Measurements from ENCODE around the gene ZNF814.

Gene ZNF814

DNA sequence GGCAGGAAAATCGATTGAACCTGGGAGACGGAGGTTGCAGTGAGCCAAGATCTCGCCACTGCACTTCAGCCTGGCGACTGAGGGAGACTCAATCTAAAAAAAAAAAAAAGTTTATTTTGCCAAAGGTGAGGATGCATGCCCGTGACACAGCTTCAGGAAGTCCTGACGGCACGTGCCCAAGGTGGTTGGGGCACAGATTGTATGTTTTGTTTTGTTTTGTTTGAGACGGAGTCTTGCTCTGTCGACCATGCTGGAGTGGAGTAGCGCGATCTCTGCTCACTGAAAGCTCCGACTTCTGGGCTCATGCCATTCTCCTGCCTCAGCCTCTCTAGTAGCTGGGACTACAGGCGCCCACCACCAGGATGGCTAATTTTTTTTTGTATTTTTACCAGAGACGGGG, 70.9 kb downstream of the ZNF814 start:
- Histone ChIP-seq H3K4me3 (ENCODE audit: low read length) (no peak overlapping the region), H3K36me3 (replicated peaks; ENCODE audit: insufficient read depth, low read length) (no peaks in the 10 kb centered on the region), H3F3A (ENCODE audit: insufficient read depth, low read length) (no peaks in the 10 kb centered on the region; the same call in 1 of the 2 replicates), H3K4me2 (ENCODE audit: low read depth, low read length) (no peak overlapping the region), H3K9ac (ENCODE audit: low read length) (no peak overlapping the region), H3K9me2 (replicated peaks; ENCODE audit: insufficient read depth, low read length) (no peaks in the 10 kb centered on the region), H3K9me3 (replicated peaks; ENCODE audit: insufficient read depth, low read length) (no peaks in the 10 kb centered on the region), H3K27ac (ENCODE audit: low read length) (no peak overlapping the region), H4K20me1 (ENCODE audit: insufficient read depth, low read length) (no peaks in the 10 kb centered on the region), H3K79me2 (ENCODE audit: low read length) (peaks cover 45% of the 10 kb centered on the region), H3K4me1 (ENCODE audit: low read length) (no peaks in the 10 kb centered on the region), H3K27me3 (replicated peaks; ENCODE audit: insufficient read depth, low read length) (no peaks in the 10 kb centered on the region), H2AFZ (ENCODE audit: low read length) (no peak overlapping the region)
- TF ChIP-seq, protein P1, sequence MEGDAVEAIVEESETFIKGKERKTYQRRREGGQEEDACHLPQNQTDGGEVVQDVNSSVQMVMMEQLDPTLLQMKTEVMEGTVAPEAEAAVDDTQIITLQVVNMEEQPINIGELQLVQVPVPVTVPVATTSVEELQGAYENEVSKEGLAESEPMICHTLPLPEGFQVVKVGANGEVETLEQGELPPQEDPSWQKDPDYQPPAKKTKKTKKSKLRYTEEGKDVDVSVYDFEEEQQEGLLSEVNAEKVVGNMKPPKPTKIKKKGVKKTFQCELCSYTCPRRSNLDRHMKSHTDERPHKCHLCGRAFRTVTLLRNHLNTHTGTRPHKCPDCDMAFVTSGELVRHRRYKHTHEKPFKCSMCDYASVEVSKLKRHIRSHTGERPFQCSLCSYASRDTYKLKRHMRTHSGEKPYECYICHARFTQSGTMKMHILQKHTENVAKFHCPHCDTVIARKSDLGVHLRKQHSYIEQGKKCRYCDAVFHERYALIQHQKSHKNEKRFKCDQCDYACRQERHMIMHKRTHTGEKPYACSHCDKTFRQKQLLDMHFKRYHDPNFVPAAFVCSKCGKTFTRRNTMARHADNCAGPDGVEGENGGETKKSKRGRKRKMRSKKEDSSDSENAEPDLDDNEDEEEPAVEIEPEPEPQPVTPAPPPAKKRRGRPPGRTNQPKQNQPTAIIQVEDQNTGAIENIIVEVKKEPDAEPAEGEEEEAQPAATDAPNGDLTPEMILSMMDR (IDR thresholded peaks at IDR 0.05; ENCODE audit: low read length): no peak
- TF ChIP-seq EZH2phosphoT487 (IDR thresholded peaks at IDR 0.05; ENCODE audit: low read length) (no peak), EZH2 (optimal IDR thresholded peaks at IDR 0.05; ENCODE audit: low read depth, low read length) (no peak)
- DNase-seq: no peak

DNA sequence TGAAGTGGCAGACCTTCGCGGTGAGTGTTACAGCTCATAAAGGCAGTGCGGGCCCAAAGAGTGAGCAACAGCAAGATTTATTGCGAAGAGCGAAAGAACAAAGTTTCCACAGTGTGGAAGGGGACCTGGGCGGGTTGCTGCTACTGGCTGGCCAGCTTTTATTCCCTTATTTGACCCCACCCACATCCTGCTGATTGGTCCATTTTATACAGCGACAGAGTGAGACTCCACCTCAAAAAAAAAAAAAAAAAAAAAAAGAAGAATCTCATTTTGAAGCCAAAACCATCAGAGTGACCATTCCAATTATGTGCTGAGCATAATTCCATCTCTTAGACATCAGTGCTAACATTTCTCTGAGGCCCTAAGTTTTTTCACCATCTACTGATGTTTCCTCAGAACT, 72.2 kb downstream of the ZNF814 start:
- Histone ChIP-seq H3K4me1 (ENCODE audit: low read length) (no peaks in the 10 kb centered on the region), H3K36me3 (replicated peaks; ENCODE audit: insufficient read depth, low read length) (no peaks in the 10 kb centered on the region), H3F3A (ENCODE audit: insufficient read depth, low read length) (no peaks in the 10 kb centered on the region; the same call in 1 of the 2 replicates), H3K9me2 (replicated peaks; ENCODE audit: insufficient read depth, low read length) (no peaks in the 10 kb centered on the region), H3K4me2 (ENCODE audit: low read depth, low read length) (no peak overlapping the region), H3K4me3 (ENCODE audit: low read length) (no peak overlapping the region), H3K9ac (ENCODE audit: low read length) (no peak overlapping the region), H3K27ac (ENCODE audit: low read length) (no peak overlapping the region), H4K20me1 (ENCODE audit: insufficient read depth, low read length) (no peaks in the 10 kb centered on the region), H3K27me3 (replicated peaks; ENCODE audit: insufficient read depth, low read length) (no peaks in the 10 kb centered on the region), H3K9me3 (replicated peaks; ENCODE audit: insufficient read depth, low read length) (no peaks in the 10 kb centered on the region), H3K79me2 (ENCODE audit: low read length) (peaks cover 36% of the 10 kb centered on the region), H2AFZ (ENCODE audit: low read length) (no peak overlapping the region)
- no peak for DNase-seq
- TF ChIP-seq, protein P1 (IDR thresholded peaks at IDR 0.05; ENCODE audit: low read length): no peak
- TF ChIP-seq EZH2 (optimal IDR thresholded peaks at IDR 0.05; ENCODE audit: low read depth, low read length) (no peak), EZH2phosphoT487 (IDR thresholded peaks at IDR 0.05; ENCODE audit: low read length) (no peak)

DNA sequence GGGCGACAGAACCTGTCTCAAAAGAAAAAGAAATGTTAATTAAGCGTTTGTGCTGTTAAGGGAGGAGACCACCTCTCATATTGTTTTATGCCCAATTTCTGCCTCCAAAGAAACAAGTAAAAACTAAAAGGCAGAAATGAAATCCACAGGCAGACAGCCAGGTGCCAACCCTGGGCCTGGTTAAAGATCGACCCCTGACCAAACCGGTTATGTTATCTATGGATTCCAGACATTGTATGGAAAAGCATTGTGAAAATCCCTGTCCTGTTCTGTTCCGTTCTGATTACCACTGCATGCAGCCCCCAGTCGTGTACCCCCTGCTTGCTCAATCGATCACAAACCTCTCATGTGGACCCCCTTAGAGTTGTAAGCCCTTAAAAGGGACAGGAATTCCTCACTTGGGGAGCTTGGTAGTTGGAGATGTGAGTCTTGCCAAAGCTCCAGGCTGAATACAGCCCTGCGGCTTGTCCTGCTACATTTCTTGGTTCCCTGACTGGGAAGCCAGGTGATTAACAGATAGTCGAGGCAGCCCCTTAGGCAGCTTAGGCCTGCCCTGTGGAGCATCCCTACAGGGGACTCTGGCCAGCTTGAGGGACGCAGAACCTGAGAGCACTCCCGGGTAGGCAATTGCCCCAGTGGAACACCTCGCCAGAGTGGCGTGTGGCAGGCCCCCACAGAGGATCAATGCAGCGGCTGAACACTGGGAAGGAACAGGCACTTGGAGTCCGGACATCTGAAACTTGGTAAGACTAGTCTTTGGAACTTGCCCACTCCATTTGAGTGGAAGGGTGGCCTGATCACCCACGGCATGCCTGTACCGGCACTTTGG, 73.4 kb downstream of the ZNF814 start:
- no peaks in the 10 kb centered on the region for H3K9me2 ChIP-seq (replicated peaks; ENCODE audit: insufficient read depth, low read length)

More for the DNA sequence above, 73.4 kb downstream of the ZNF814 start:
- no peak for TF ChIP-seq EZH2 (optimal IDR thresholded peaks at IDR 0.05; ENCODE audit: low read depth, low read length)
- TF ChIP-seq, protein P1 (IDR thresholded peaks at IDR 0.05; ENCODE audit: low read length): no peak
- no peak for TF ChIP-seq EZH2phosphoT487 (IDR thresholded peaks at IDR 0.05; ENCODE audit: low read length)
- H3K9me3 ChIP-seq (replicated peaks; ENCODE audit: insufficient read depth, low read length): no peaks in the 10 kb centered on the region
- H3K4me3 ChIP-seq (ENCODE audit: low read length): peak overlapping the region; percentile 91
- peak overlapping the region; percentile 82; the same call in 1 of the 2 replicates for H3K9ac ChIP-seq (ENCODE audit: low read length)
- H3K4me1 ChIP-seq (ENCODE audit: low read length): no peaks in the 10 kb centered on the region
- DNase-seq: no peak
- no peaks in the 10 kb centered on the region for H4K20me1 ChIP-seq (ENCODE audit: insufficient read depth, low read length)
- peak overlapping the region; percentile 90 for H2AFZ ChIP-seq (ENCODE audit: low read length)
- no peaks in the 10 kb centered on the region for H3K36me3 ChIP-seq (replicated peaks; ENCODE audit: insufficient read depth, low read length)
- H3K79me2 ChIP-seq (ENCODE audit: low read length): peaks cover 26% of the 10 kb centered on the region
- H3F3A ChIP-seq (ENCODE audit: insufficient read depth, low read length): no peaks in the 10 kb centered on the region; the same call in 1 of the 2 replicates
- H3K4me2 ChIP-seq (ENCODE audit: low read depth, low read length): peak overlapping the region; percentile 82; the same call in 1 of the 2 replicates
- H3K27me3 ChIP-seq (replicated peaks; ENCODE audit: insufficient read depth, low read length): no peaks in the 10 kb centered on the region
- H3K27ac ChIP-seq (ENCODE audit: low read length): no peak overlapping the region
